ENCODE results near the gene CHI3L1.

Gene CHI3L1

DNA sequence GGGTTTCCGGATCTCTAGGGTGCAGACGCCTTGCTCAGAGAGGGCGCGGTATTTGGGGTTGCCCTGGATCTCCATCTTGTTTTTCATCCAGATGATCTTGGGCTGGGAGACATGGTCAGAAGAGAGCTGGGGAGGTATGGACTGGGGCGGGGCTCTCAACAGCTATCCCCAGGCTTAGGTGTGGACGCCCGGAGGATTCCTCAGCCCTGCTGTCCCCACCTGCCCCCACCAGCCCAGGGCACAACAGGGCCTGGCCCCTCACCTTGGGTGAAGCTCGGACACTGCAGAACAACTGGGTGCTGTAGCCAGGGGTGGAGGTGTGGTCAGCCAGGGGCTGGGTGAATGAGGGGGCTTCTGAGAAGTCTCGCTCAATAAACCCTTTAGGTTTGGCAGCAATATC is 17.5 kb downstream of the CHI3L1 start:
- DNase-seq (ENCODE audit: low read depth): no peak

GRCh38 chr1:203168256-203168786 is 18.2 kb downstream of the CHI3L1 start:
- no peak for DNase-seq (ENCODE audit: low read depth)

- no peak for DNase-seq (ENCODE audit: low read depth)
These were observed 18.6 kb downstream of the CHI3L1 start for GRCh38 chr1:203167913-203168200.

- DNase-seq (ENCODE audit: low read depth): no peak
These were observed 19.2 kb downstream of the CHI3L1 start for GRCh38 chr1:203167026-203167912.

DNA sequence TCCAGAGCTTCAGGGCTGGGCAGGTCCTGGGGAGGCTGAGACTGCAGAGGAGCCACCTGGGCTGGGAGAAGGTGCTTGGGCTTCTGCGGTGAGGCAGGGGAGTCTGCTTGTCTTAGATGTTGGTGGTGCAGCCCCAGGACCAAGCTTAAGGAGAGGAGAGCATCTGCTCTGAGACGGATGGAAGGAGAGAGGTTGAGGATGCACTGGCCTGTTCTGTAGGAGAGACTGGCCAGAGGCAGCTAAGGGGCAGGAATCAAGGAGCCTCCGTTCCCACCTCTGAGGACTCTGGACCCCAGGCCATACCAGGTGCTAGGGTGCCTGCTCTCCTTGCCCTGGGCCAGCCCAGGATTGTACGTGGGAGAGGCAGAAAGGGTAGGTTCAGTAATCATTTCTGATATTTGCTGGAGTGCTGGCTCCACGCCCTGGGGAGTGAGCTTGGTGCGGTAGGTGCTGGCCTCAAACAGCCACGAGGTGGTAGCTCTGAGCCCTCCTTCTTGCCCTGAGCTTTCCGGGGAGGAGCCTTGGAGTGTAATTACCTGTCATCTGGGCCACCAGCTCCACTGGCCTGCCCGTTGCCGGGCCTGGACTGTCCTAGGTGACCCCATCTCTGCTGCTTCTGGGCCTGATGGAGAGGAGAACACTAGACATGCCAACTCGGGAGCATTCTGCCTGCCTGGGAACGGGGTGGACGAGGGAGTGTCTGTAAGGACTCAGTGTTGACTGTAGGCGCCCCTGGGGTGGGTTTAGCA is 20.1 kb downstream of the CHI3L1 start:
- no peak for DNase-seq (ENCODE audit: low read depth)

- DNase-seq (ENCODE audit: low read depth): no peak
These were observed 20.7 kb downstream of the CHI3L1 start for GRCh38 chr1:203165800-203166161.

DNA sequence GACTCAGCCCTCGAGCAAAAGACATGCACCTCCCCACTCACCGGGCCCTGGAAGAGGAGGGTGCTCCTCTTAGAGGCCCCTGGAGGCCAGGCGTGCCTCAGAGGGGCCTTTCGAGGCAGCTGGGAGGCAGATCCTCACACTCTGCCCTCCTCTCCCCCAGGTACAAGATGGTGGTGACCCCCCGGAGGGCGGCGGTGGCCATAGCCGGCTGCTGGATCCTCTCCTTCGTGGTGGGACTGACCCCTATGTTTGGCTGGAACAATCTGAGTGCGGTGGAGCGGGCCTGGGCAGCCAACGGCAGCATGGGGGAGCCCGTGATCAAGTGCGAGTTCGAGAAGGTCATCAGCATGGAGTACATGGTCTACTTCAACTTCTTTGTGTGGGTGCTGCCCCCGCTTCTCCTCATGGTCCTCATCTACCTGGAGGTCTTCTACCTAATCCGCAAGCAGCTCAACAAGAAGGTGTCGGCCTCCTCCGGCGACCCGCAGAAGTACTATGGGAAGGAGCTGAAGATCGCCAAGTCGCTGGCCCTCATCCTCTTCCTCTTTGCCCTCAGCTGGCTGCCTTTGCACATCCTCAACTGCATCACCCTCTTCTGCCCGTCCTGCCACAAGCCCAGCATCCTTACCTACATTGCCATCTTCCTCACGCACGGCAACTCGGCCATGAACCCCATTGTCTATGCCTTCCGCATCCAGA is 21.3 kb downstream of the CHI3L1 start:
- DNase-seq (ENCODE audit: low read depth): no peak

- no peak for DNase-seq (ENCODE audit: low read depth)
These were observed 22.4 kb downstream of the CHI3L1 start for GRCh38 chr1:203163891-203164635.

DNA sequence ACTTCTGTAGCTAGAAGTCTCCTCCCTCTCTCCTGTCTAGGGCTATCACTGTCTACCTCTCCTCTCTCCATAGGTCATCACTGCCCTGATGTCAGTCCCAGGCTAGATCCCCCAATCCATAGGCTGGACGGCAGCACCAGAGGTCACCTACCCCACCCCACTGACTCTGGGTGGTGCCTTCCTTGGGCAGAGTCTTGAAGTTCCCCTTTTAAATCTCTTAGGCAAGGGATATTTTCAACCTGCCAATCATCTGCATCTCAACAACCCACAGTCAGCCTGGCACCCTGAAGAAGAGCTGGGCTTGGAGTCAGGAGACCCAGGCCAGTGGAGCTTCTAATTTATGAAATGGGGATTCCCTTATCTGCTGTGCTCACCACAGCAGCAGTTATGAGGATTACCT is 24.1 kb downstream of the CHI3L1 start:
- DNase-seq (ENCODE audit: low read depth): no peak

GRCh38 chr1:203161703-203162102 is 24.8 kb downstream of the CHI3L1 start:
- no peak for DNase-seq (ENCODE audit: low read depth)

- no peak for DNase-seq (ENCODE audit: low read depth)
These were observed 25.3 kb downstream of the CHI3L1 start for GRCh38 chr1:203161175-203161574.

DNA sequence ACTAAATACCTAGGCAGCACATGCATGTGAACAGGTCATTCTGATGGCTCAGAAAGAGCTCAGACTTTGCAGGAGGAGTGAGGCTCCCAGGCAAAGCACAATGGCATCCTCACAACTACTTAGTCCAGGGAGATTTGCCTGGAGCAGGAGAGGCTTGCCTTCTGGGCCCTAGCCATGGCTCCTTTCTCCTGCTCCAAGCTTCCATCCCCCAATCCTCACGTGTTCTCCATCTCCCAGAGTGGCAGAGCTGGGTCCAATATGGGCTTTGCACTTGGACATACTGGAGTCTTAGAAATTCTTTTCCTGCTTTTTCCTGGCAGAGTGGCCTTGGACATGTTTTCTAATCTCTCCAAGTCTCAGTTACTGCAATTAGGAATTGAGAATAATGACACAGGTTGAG is 26.7 kb downstream of the CHI3L1 start:
- DNase-seq (ENCODE audit: low read depth): no peak

DNA sequence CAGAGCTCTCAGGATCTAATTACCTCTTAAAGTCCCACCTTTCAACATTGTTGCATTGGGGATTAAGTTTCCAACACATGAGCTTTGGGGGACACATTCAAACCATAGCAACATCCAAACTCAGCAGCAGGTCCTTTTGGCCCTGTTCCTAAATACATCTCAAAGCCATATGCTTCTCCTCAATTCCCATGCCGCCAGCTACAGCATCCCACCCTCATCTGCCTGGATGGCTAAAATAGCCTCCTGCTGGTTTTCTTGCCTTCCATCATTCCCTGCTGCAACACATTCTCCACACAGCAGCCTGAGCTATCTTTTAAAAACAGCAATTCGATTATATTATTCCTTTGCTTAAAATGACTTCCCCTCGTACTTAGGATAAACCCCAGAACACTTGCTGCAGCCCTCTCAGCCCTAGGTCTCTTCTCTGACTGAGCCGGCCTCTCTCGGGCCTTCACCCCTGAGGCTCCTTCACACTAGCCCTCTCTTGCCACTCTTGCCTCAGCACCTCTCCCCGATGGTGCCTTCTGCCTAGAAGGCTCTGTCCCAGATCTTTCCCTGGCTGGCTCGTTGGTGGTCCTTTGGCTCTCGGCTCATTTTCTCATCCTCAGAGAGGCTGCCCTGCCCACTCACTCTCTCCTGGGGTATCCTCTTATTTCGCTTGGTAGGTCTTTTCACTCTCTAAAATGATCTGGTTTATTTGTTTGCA is 27.4 kb downstream of the CHI3L1 start:
- no peak for DNase-seq (ENCODE audit: low read depth)

GRCh38 chr1:203158423-203158822 is 28.1 kb downstream of the CHI3L1 start:
- DNase-seq (ENCODE audit: low read depth): no peak

DNA sequence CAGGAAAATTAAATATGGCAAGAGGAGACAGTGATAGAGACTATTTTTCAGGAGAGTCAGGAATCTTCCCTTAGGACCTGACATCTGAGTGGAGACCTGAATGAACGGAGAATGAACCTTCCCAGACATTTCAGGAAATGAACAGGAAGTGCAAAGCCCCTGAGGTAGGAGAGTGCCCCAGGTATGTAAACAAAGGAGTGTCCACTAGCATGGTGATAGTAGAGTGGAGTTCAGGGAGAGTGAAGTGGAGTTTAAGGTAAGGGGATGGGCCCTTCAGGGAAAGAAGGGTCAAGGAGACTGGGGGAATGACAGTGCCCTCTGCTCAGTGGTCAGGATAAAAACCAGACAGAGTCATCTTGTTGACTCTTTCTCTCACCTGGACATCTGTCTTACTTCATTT is 30.2 kb downstream of the CHI3L1 start:
- no peak for DNase-seq (ENCODE audit: low read depth)

DNA sequence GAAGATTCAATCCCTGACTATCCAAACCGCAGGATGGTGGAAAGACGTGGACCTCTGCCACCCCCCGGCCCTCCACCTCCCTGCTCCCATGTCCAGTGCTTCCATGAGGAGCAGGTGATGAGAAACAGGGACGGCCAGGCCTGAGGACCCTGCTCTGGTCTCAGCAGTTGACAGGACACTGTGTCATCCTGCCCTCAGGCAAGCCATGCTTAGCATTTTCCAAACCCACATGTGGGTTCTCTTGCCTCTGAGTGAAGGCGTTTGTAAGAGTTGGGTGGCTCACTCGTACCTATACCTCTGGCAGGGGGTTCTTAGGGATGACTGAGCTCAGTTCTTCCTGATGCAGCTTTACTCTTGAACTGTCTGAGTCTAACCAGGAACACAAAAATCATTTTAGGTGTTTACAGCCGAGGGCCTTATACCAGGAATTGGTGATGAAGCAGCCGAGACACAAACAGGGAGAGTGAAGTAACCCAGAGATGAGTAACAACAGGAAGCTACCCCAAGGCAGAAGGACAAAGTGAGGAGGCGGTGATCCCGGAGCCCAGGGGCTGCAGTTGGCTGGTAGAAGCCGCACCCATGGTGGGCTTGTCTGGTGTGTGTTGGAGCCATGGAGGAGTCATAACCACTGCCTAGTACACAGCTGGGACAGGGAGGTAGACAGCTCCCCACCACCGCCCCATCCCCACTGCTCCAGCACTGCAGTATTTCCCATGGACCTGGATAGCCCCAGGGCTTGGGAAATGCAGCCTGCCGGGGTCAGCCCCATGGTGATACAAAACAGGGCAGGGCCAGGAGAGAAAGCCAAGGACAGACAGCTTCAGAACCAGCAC is 32.3 kb downstream of the CHI3L1 start:
- no peak for DNase-seq (ENCODE audit: low read depth)

DNA sequence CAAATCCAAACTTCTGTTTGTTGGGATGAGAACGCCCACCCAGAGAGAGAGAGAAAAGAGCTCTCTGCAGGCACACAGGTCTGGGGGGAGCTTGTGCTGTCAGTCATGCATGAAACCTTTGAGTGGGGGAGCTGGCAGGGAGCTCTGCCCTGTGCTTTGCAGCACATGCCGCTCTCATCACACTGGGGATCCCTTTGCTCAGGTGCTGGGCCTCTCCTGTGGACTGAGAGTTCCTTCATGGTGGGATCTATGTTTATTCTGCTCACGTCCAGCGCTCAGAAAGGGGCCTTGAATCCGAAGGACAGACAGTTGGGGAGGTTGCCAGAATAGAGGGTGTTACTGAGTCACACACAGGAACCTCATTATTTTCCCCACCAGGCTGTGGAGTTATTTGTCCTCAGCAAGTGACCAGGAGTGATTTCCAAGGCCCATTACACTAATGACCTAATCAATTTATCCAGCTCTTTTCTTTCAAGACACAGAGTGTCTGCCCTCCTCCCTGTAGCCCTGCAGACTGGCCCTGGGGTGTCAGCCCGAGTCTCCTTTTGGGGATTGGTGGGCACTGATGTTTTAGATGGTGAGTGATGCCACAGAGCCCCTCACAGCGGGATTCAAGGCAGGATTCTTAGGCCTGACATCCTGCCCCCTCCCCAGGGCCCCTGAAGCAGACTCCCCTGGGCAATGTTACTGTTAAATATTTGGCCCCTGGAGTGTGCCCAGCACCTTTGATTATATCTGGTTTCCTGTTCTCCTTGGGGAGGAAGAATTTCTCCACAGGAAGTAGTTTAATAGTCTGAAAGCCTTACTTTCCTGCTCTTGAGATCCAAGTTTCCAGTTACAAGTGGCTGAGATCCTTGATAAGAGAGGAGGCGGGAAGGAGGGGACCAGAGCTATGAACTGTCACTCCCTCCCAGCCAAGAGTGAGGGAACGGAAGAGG is 33.2 kb downstream of the CHI3L1 start:
- DNase-seq (ENCODE audit: low read depth): no peak

DNA sequence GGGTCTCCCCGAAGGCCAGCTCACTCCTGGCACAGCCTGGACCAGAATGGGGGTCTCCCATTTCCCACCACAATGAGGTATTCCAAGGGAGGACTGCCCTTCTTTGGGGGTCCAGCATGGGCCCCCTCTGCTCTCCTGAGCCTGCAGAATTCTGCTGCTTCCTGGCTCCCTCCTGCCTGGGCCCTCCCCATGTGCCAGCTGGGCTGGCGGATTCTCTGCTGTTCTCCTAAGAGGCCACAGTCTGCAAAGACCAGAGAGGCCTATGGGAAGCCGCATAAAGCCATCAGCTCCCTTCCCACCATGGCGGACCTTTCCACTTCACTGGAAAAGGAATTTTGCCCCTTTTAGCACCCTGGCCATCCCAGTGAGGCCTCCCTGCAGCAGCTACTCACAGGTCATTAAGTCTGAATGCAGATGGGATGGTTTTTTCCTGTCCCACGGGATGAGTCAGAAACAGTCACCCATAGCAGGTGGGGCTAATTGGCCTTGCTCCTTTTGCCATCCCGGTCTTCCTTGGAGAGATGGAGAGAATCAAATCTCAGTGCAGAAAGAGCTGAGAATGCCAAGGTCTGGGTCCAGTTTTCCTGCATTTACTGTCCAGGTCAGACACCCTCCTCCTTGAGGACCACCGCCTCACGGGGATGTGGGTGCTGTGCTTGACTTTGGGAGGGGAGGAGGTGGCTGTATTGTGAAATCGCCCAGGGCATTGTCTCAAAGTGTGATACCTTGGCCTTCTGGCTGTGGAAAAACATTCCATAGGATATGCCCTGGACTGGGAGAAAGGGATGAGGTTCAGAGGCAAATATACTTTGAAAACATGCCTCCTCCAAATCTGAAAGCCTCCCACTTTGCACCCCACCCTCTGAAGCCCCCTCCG is 34.1 kb downstream of the CHI3L1 start:
- DNase-seq (ENCODE audit: low read depth): no peak
